Measurements from ENCODE around the gene SLC16A10.

SLC16A10 gene

GRCh38 chr6:111076024-111076695 lies 11.1 kb upstream of the SLC16A10 start:
- H3K36me3 ChIP-seq: no peaks in the 10 kb centered on the region
- no peaks in the 10 kb centered on the region for H3K9me3 ChIP-seq (ENCODE audit: severe bottlenecking)
- no peak overlapping the region for H3K4me3 ChIP-seq (ENCODE audit: low read depth, low read length)
- no peaks in the 10 kb centered on the region for H3K27me3 ChIP-seq (ENCODE audit: insufficient read depth, low read depth, severe bottlenecking)
- no peak for TF ChIP-seq CTCF (IDR thresholded peaks at IDR 0.05; ENCODE audit: low read depth, low read length)
- H3K27ac ChIP-seq: no peak overlapping the region
- DNase-seq: no peak

GRCh38 chr6:111080698-111081097 lies 6.6 kb upstream of the SLC16A10 start:
- Histone ChIP-seq H3K9me3 (ENCODE audit: severe bottlenecking) (no peaks in the 10 kb centered on the region), H3K27ac (no peak overlapping the region), H3K4me3 (ENCODE audit: low read depth, low read length) (no peak overlapping the region), H3K36me3 (no peaks in the 10 kb centered on the region), H3K27me3 (ENCODE audit: insufficient read depth, low read depth, severe bottlenecking) (no peaks in the 10 kb centered on the region)
- DNase-seq: no peak
- TF ChIP-seq CTCF (IDR thresholded peaks at IDR 0.05; ENCODE audit: low read depth, low read length): no peak

GRCh38 chr6:111086685-111087084 lies 618 bp upstream of the SLC16A10 start:
- H3K27me3 ChIP-seq (ENCODE audit: insufficient read depth, low read depth, severe bottlenecking): no peaks in the 10 kb centered on the region
- peak overlapping the region; percentile 43 for H3K27ac ChIP-seq
- H3K4me3 ChIP-seq (ENCODE audit: low read depth, low read length): peak overlapping the region; percentile 72
- H3K9me3 ChIP-seq (ENCODE audit: severe bottlenecking): no peaks in the 10 kb centered on the region
- no peaks in the 10 kb centered on the region for H3K36me3 ChIP-seq
- no peak for DNase-seq
- no peak for TF ChIP-seq CTCF (IDR thresholded peaks at IDR 0.05; ENCODE audit: low read depth, low read length)

GRCh38 chr6:111087871-111088667 lies 766 bp downstream of the SLC16A10 start:
- H3K36me3 ChIP-seq: no peaks in the 10 kb centered on the region
- DNase-seq: peak; percentile 23
- no peaks in the 10 kb centered on the region for H3K9me3 ChIP-seq (ENCODE audit: severe bottlenecking)
- H3K4me3 ChIP-seq (ENCODE audit: low read depth, low read length): peak overlapping the region; percentile 72
- peak overlapping the region; percentile 52; the same call in 1 of the 2 replicates for H3K27ac ChIP-seq
- no peaks in the 10 kb centered on the region for H3K27me3 ChIP-seq (ENCODE audit: insufficient read depth, low read depth, severe bottlenecking)
- TF ChIP-seq CTCF (IDR thresholded peaks at IDR 0.05; ENCODE audit: low read depth, low read length): no peak

GRCh38 chr6:111088668-111089003 lies 1.3 kb downstream of the SLC16A10 start:
- Histone ChIP-seq H3K27ac (no peak overlapping the region), H3K9me3 (ENCODE audit: severe bottlenecking) (no peaks in the 10 kb centered on the region), H3K4me3 (ENCODE audit: low read depth, low read length) (peak overlapping the region; percentile 72), H3K36me3 (no peaks in the 10 kb centered on the region), H3K27me3 (ENCODE audit: insufficient read depth, low read depth, severe bottlenecking) (no peaks in the 10 kb centered on the region)
- DNase-seq: no peak
- TF ChIP-seq CTCF (IDR thresholded peaks at IDR 0.05; ENCODE audit: low read depth, low read length): no peak

Data from WERI-Rb-1 (cell line).